ENCODE data around the gene GIGYF2. TPM values are rescaled to one million over a fixed set of nuclear protein-coding genes. Genes with fewer than 3 reads are reported as not detected.

The GIGYF2 gene
- total and polyA plus RNA-seq, 2 of the 4 experiments (the other 2 are of a cell fraction), result 14.7 to 66.0 TPM

DNA sequence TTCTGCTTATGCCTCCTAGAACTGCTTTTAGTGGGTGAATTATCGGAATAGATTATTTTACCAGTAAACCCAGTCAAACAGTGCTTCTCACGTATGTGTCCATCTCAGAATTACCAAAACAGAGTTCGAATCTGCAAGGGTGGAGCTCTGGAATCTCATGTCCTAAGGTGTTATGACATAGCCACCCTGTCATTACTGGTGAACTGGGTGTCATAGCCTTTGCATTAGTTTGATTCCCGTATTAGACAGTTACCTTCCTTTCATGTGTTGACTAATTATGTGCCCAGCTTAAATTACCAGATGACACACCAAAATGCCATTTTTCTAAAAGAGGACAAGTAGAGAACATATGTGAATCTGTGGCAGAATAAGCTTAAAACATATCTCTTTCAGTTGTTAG, 94.4 kb downstream of the GIGYF2 start:
- Histone ChIP-seq H3K23ac (ENCODE audit: low read depth, low read length) (no peak overlapping the region), H3K27me3 (ENCODE audit: control insufficient read depth, insufficient read depth, low read length) (no peaks in the 10 kb centered on the region), H3K9me3 (ENCODE audit: control insufficient read depth, insufficient read depth, low read length) (no peaks in the 10 kb centered on the region), H3K36me3 (ENCODE audit: control insufficient read depth, insufficient read depth, low read length) (peaks cover 25% of the 10 kb centered on the region), H3K14ac (replicated peaks; ENCODE audit: low read depth, low read length) (no peak overlapping the region), H3K4ac (ENCODE audit: low read depth, low read length) (no peak overlapping the region), H2AFZ (replicated peaks; ENCODE audit: low read length, poor library complexity) (no peak overlapping the region), H2AK9ac (replicated peaks; ENCODE audit: low read depth, low read length, poor library complexity) (no peak overlapping the region), H3K4me3 (ENCODE audit: insufficient read depth, low read depth, low read length) (no peak overlapping the region), H4K91ac (ENCODE audit: insufficient read depth, low read depth, low read length) (no peak overlapping the region), H2BK120ac (ENCODE audit: low read depth, low read length) (no peak overlapping the region), H2BK5ac (ENCODE audit: low read depth, low read length, poor library complexity, severe bottlenecking) (no peak overlapping the region), H3K4me2 (ENCODE audit: low read depth, low read length) (no peak overlapping the region), H3K9me1 (ENCODE audit: insufficient read depth, low read length) (no peaks in the 10 kb centered on the region), H3K9ac (ENCODE audit: low read depth, low read length) (no peak overlapping the region), H3K27ac (ENCODE audit: insufficient read depth, low read length) (no peak overlapping the region), H2BK15ac (ENCODE audit: low read depth, low read length) (no peak overlapping the region), H3K18ac (ENCODE audit: low read depth, low read length) (no peak overlapping the region), H3K56ac (ENCODE audit: extremely low read depth, insufficient read depth, low read length) (no peak overlapping the region), H4K20me1 (ENCODE audit: insufficient read depth, low read length) (no peaks in the 10 kb centered on the region), H2AK5ac (ENCODE audit: low read depth, low read length) (no peak overlapping the region), H3K4me1 (ENCODE audit: control insufficient read depth, insufficient read depth, low read length) (no peaks in the 10 kb centered on the region), H3K79me1 (ENCODE audit: low read depth in 1 of 2, low read length in 2 of 2) (no peaks in the 10 kb centered on the region; a peak in 1 of 4 replicates), H4K5ac (ENCODE audit: low read depth, low read length) (no peak overlapping the region), H2BK20ac (ENCODE audit: low read depth, low read length) (no peak overlapping the region), H4K8ac (ENCODE audit: low read depth in 2 of 2, low read length in 2 of 2) (no peak overlapping the region)
- TF ChIP-seq, protein P1, sequence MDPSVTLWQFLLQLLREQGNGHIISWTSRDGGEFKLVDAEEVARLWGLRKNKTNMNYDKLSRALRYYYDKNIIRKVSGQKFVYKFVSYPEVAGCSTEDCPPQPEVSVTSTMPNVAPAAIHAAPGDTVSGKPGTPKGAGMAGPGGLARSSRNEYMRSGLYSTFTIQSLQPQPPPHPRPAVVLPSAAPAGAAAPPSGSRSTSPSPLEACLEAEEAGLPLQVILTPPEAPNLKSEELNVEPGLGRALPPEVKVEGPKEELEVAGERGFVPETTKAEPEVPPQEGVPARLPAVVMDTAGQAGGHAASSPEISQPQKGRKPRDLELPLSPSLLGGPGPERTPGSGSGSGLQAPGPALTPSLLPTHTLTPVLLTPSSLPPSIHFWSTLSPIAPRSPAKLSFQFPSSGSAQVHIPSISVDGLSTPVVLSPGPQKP (IDR thresholded peaks at IDR 0.05; ENCODE audit: borderline replicate concordance, low read depth, low read length), result no peak
- TF ChIP-seq MXI1 (IDR thresholded peaks at IDR 0.05; ENCODE audit: borderline replicate concordance, low read depth, low read length) (no peak), RFX5 (IDR thresholded peaks at IDR 0.05; ENCODE audit: low read depth, low read length) (no peak), MAZ (IDR thresholded peaks at IDR 0.05; ENCODE audit: borderline replicate concordance, low read depth, low read length) (no peak), NFE2L2 (IDR thresholded peaks at IDR 0.05; ENCODE audit: low read depth, low read length) (no peak), CHD1 (IDR thresholded peaks at IDR 0.05; ENCODE audit: low read depth, low read length) (no peak), CEBPB (IDR thresholded peaks at IDR 0.05; ENCODE audit: low read depth, low read length) (no peak), RAD21 (IDR thresholded peaks at IDR 0.05; ENCODE audit: low read length) (no peak)
- TF ChIP-seq, protein P2, sequence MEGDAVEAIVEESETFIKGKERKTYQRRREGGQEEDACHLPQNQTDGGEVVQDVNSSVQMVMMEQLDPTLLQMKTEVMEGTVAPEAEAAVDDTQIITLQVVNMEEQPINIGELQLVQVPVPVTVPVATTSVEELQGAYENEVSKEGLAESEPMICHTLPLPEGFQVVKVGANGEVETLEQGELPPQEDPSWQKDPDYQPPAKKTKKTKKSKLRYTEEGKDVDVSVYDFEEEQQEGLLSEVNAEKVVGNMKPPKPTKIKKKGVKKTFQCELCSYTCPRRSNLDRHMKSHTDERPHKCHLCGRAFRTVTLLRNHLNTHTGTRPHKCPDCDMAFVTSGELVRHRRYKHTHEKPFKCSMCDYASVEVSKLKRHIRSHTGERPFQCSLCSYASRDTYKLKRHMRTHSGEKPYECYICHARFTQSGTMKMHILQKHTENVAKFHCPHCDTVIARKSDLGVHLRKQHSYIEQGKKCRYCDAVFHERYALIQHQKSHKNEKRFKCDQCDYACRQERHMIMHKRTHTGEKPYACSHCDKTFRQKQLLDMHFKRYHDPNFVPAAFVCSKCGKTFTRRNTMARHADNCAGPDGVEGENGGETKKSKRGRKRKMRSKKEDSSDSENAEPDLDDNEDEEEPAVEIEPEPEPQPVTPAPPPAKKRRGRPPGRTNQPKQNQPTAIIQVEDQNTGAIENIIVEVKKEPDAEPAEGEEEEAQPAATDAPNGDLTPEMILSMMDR (conservative IDR thresholded peaks at IDR 0.05; ENCODE audit: low read depth, low read length), result no peak
- TF ChIP-seq, protein P3, sequence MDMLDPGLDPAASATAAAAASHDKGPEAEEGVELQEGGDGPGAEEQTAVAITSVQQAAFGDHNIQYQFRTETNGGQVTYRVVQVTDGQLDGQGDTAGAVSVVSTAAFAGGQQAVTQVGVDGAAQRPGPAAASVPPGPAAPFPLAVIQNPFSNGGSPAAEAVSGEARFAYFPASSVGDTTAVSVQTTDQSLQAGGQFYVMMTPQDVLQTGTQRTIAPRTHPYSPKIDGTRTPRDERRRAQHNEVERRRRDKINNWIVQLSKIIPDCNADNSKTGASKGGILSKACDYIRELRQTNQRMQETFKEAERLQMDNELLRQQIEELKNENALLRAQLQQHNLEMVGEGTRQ (IDR thresholded peaks at IDR 0.05; ENCODE audit: low read depth, low read length), result no peak
- intact Hi-C loops (cut with micrococcal nuclease), result no loop called here
- no TSS peak for BruUV-seq (replicated peaks)
- WGBS, 2 experiments (ENCODE audit: extremely low coverage in 2 of 2, insufficient read length in 1 of 2), result 83% methylated on average over 1 of the region's 4 CpGs; no CpG with 5 or more reads in 1 of the 2 experiments
- CTCF ChIA-PET, result no interaction called here
- POLR2A ChIA-PET (ENCODE audit: unreplicated experiment), result no interaction called here
- dilution Hi-C loops (cut with HindIII; ENCODE audit: low sequenced_read_pairs, unreplicated experiment), result no loop called here
- in situ Hi-C loops (cut with MboI; ENCODE audit: low sequenced_read_pairs), result no loop called here
- DNase-seq (no peak), ATAC-seq (ENCODE audit: low read depth) (no peak)

Measured in IMR-90 (cell line).